Peyer's patch (tissue), 4 donors: ENCODE measurements around the gene PDLIM7.

Source experiments
- POLR2A ChIP-seq, 2 donors: fragments of 450-650 bp; IDR thresholded peaks; one replicate each; pipeline ENCODE4 v1.5.1; 2017; ENCODE audit warnings: antibody characterized with exemption in 2 of 2, mild to moderate bottlenecking in 2 of 2, moderate library complexity in 2 of 2
- TF ChIP-seq, protein P1 (sequence below), 6 experiments: fragments of 450-650 bp in 4 of 6; fragments of 200-600 bp in 2 of 6; sonication (generic) in 1 of 6; IDR thresholded peaks; one replicate each; pipeline ENCODE4 v1.5.1; 2017 to 2019; ENCODE audit warnings: antibody characterized with exemption in 6 of 6, mild to moderate bottlenecking in 3 of 6, moderate library complexity in 1 of 6

GRCh38 chr5:177503351-177504085 lies 6.1 kb upstream of the PDLIM7 start:
- TF ChIP-seq, protein P1, sequence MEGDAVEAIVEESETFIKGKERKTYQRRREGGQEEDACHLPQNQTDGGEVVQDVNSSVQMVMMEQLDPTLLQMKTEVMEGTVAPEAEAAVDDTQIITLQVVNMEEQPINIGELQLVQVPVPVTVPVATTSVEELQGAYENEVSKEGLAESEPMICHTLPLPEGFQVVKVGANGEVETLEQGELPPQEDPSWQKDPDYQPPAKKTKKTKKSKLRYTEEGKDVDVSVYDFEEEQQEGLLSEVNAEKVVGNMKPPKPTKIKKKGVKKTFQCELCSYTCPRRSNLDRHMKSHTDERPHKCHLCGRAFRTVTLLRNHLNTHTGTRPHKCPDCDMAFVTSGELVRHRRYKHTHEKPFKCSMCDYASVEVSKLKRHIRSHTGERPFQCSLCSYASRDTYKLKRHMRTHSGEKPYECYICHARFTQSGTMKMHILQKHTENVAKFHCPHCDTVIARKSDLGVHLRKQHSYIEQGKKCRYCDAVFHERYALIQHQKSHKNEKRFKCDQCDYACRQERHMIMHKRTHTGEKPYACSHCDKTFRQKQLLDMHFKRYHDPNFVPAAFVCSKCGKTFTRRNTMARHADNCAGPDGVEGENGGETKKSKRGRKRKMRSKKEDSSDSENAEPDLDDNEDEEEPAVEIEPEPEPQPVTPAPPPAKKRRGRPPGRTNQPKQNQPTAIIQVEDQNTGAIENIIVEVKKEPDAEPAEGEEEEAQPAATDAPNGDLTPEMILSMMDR (IDR thresholded peaks at IDR 0.05), result no peak
- TF ChIP-seq POLR2A (IDR thresholded peaks at IDR 0.05), result no peak
